Activated CD4-positive, alpha-beta memory T cell treated with anti-CD3 and anti-CD28 coated beads, Interleukin-2, amount 10 ng/mL, durations not matched to agents 7 days and 5 days (primary cell): ENCODE results near the gene DUS1L. TPM values are rescaled to one million over a fixed set of nuclear protein-coding genes. Genes with fewer than 3 reads are reported as not detected.

Experiments used
- CTCF ChIA-PET: fragments of 350-600 bp; sonication (Branson Sonifier 250); formaldehyde crosslinking; loops from one replicate; lab custom pipeline; 2021; ENCODE audit warnings: antibody characterized with exemption, inconsistent platforms; lab: Charles Lee
- POLR2A ChIA-PET: fragments of 350-600 bp; sonication (Branson Sonifier 250); formaldehyde crosslinking; loops from one replicate; lab custom pipeline; 2021; ENCODE audit warnings: antibody characterized with exemption; lab: Charles Lee
- DNase-seq: peaks from one replicate; pipeline ENCODE4 v3.0.0-alpha.2; 2020
- H3K27ac Mint-ChIP-seq: one replicate; pipeline ENCODE4 v1.8.0; 2021; ENCODE audit warnings: mild to moderate bottlenecking, mixed read lengths
- H3K27me3 Mint-ChIP-seq: one replicate; pipeline ENCODE4 v1.8.0; 2021; ENCODE audit warnings: mixed read lengths
- H3K36me3 Mint-ChIP-seq: one replicate; pipeline ENCODE4 v1.8.0; 2021; ENCODE audit warnings: low read depth, mixed read lengths
- H3K4me1 Mint-ChIP-seq: one replicate; pipeline ENCODE4 v1.8.0; 2021; ENCODE audit warnings: mixed read lengths
- H3K4me3 Mint-ChIP-seq: one replicate; pipeline ENCODE4 v1.8.0; 2021; ENCODE audit warnings: mild to moderate bottlenecking, mixed read lengths
- H3K9me3 Mint-ChIP-seq: one replicate; pipeline ENCODE4 v1.8.0; 2021; ENCODE audit warnings: mixed read lengths
- total RNA-seq, 2 experiments: library from RNA; stranded (reverse); gene quantifications; one replicate each; pipeline ENCODE4 v1.2.3, GENCODE V29; 2021

Gene DUS1L
- total RNA-seq, 2 experiments from 2014 or later = 98.8 to 99.3 TPM

GRCh38 chr17:82023447-82024241 lies 42.0 kb downstream of the DUS1L start:
- Mint-ChIP-seq H3K4me1 (peaks cover 39% of the 10 kb centered on the region), H3K27me3 (no peaks in the 10 kb centered on the region), H3K36me3 (peaks cover 14% of the 10 kb centered on the region), H3K9me3 (no peaks in the 10 kb centered on the region), H3K27ac (peak overlapping the region; percentile 35), H3K4me3 (peak overlapping the region; percentile 82)
- ChIA-PET POLR2A (interaction anchor here (0.7 to 5.1 kb wide), 14 partner anchors 13 to 496 kb away, joined by 3 to 41 read pairs (median 4); partner anchors contain the start of genes ARHGDIA, DCXR, FASN and FOXK2), CTCF (interaction anchor here (0.8 to 4.3 kb wide), 6 partner anchors 14 to 153 kb away, joined by 3 to 73 read pairs (median 6); partner anchors contain the start of genes ASPSCR1, DCXR, FASN and NOTUM)
- DNase-seq = no peak

- H3K27me3 Mint-ChIP-seq = no peaks in the 10 kb centered on the region
- H3K27ac Mint-ChIP-seq = peak within 1 kb of the TSS; percentile 60
- DNase-seq = peak; percentile 100
- peaks cover 17% of the 10 kb centered on the region for H3K36me3 Mint-ChIP-seq
- POLR2A ChIA-PET = interaction anchor here (0.6 to 5.1 kb wide), 17 partner anchors 8 to 496 kb away, joined by 3 to 41 read pairs (median 4); partner anchors contain the start of genes ARHGDIA, DCXR, FASN and FOXK2
- H3K4me3 Mint-ChIP-seq = peak within 1 kb of the TSS; percentile 82
- CTCF ChIA-PET = interaction anchor here (0.8 to 4.3 kb wide), 7 partner anchors 15 to 183 kb away, joined by 3 to 73 read pairs (median 5); partner anchors contain the start of genes ASPSCR1, DCXR, FASN and NOTUM
- no peaks in the 10 kb centered on the region for H3K9me3 Mint-ChIP-seq
- H3K4me1 Mint-ChIP-seq = peaks cover 42% of the 10 kb centered on the region
These were observed 42.6 kb downstream of the DUS1L start, which contains the start of gene LRRC45 for GRCh38 chr17:82022981-82023446. Gene LRRC45 (plus strand): TSS chr17:82023305. CDS start chr17:82023644, 339 bp downstream.

- H3K4me3 Mint-ChIP-seq = peak within 1 kb of the TSS; percentile 82
- no peaks in the 10 kb centered on the region for H3K9me3 Mint-ChIP-seq
- peak within 1 kb of the TSS; percentile 60 for H3K27ac Mint-ChIP-seq
- CTCF ChIA-PET = interaction anchor here (0.8 to 4.3 kb wide), 7 partner anchors 15 to 184 kb away, joined by 3 to 73 read pairs (median 5); partner anchors contain the start of genes ASPSCR1, DCXR, FASN and NOTUM
- H3K4me1 Mint-ChIP-seq = peaks cover 39% of the 10 kb centered on the region
- no peaks in the 10 kb centered on the region for H3K27me3 Mint-ChIP-seq
- no peak for DNase-seq
- H3K36me3 Mint-ChIP-seq = peaks cover 14% of the 10 kb centered on the region
- POLR2A ChIA-PET = interaction anchor here (0.6 to 5.1 kb wide), 14 partner anchors 9 to 319 kb away, joined by 3 to 41 read pairs (median 4); partner anchors contain the start of genes ARHGDIA, DCXR, FASN and MRPL12
These were observed 43.2 kb downstream of the DUS1L start, which contains the start of gene CENPX for GRCh38 chr17:82022310-82022980. Gene CENPX (minus strand): TSS chr17:82022878. CDS start chr17:82022861, 17 bp downstream.

- Mint-ChIP-seq H3K27me3 (no peaks in the 10 kb centered on the region), H3K36me3 (peaks cover 12% of the 10 kb centered on the region), H3K27ac (peak overlapping the region; percentile 60), H3K4me1 (peaks cover 33% of the 10 kb centered on the region), H3K9me3 (no peaks in the 10 kb centered on the region), H3K4me3 (peak overlapping the region; percentile 81)
- POLR2A ChIA-PET = interaction anchor here (1.6 to 5.1 kb wide), 7 partner anchors 9 to 319 kb away, joined by 4 to 41 read pairs (median 15); partner anchors contain the start of genes ARHGDIA, DCXR, FASN and MRPL12
- CTCF ChIA-PET = interaction anchor here (1.1 to 4.3 kb wide), 5 partner anchors 14 to 184 kb away, joined by 3 to 73 read pairs (median 5); partner anchors contain the start of genes DCXR and NOTUM
- DNase-seq = no peak
These were observed 43.7 kb downstream of the DUS1L start for GRCh38 chr17:82021900-82022309.

GRCh38 chr17:82021107-82021899 lies 44.3 kb downstream of the DUS1L start:
- ChIA-PET POLR2A (interaction anchor here (0.6 to 5.1 kb wide), 7 partner anchors 10 to 319 kb away, joined by 3 to 41 read pairs (median 15); partner anchors contain the start of genes DCXR, FASN, MRPL12 and NOTUM), CTCF (interaction anchor here (0.8 to 4.3 kb wide), 9 partner anchors 9 to 131 kb away, joined by 3 to 73 read pairs (median 4); partner anchors contain the start of genes DCXR and NOTUM)
- peak; percentile 69 for DNase-seq
- peaks cover 12% of the 10 kb centered on the region for H3K36me3 Mint-ChIP-seq
- H3K4me1 Mint-ChIP-seq = peaks cover 33% of the 10 kb centered on the region
- H3K27ac Mint-ChIP-seq = peak overlapping the region; percentile 60
- H3K9me3 Mint-ChIP-seq = no peaks in the 10 kb centered on the region
- H3K27me3 Mint-ChIP-seq = no peaks in the 10 kb centered on the region
- peak overlapping the region; percentile 81 for H3K4me3 Mint-ChIP-seq

GRCh38 chr17:82020572-82021106 lies 45.0 kb downstream of the DUS1L start:
- ChIA-PET POLR2A (interaction anchor here (0.6 to 5.1 kb wide), 6 partner anchors 9 to 318 kb away, joined by 3 to 41 read pairs (median 10); partner anchors contain the start of genes DCXR, MRPL12, NOTUM and RAC3), CTCF (interaction anchor here (0.7 to 4.3 kb wide), 14 partner anchors 9 to 385 kb away, joined by 3 to 73 read pairs (median 4); partner anchors contain the start of genes ASPSCR1, DCXR, MAFG and NOTUM)
- DNase-seq = no peak
- Mint-ChIP-seq H3K4me1 (peaks cover 28% of the 10 kb centered on the region), H3K36me3 (peaks cover 7% of the 10 kb centered on the region), H3K9me3 (no peaks in the 10 kb centered on the region), H3K27me3 (no peaks in the 10 kb centered on the region), H3K27ac (no peak overlapping the region), H3K4me3 (no peak overlapping the region)

GRCh38 chr17:82019690-82020571 lies 45.7 kb downstream of the DUS1L start:
- ChIA-PET POLR2A (interaction anchor here (1.2 to 5.1 kb wide), 4 partner anchors 10 to 317 kb away, joined by 4 to 41 read pairs (median 18); partner anchors contain the start of genes DCXR, MRPL12 and NOTUM), CTCF (interaction anchor here (0.5 to 4.3 kb wide), 20 partner anchors 10 to 384 kb away, joined by 3 to 73 read pairs (median 4); partner anchors contain the start of genes ARL16, ASPSCR1, DCXR and HGS)
- Mint-ChIP-seq H3K27me3 (no peaks in the 10 kb centered on the region), H3K9me3 (no peaks in the 10 kb centered on the region), H3K36me3 (peaks cover 7% of the 10 kb centered on the region), H3K4me3 (no peak overlapping the region), H3K27ac (no peak overlapping the region), H3K4me1 (peaks cover 28% of the 10 kb centered on the region)
- peak; percentile 73 for DNase-seq

- no peak for DNase-seq
- POLR2A ChIA-PET = interaction anchor here (1.2 to 5.1 kb wide), 2 partner anchors 11 to 17 kb away, joined by 4 to 41 read pairs; partner anchors contain the start of gene DCXR
These were observed 46.5 kb downstream of the DUS1L start for GRCh38 chr17:82018989-82019689.

GRCh38 chr17:82018152-82018988 lies 47.2 kb downstream of the DUS1L start:
- DNase-seq = no peak
- CTCF ChIA-PET = interaction anchor here (1.0 to 3.0 kb wide), 4 partner anchors 12 to 40 kb away, joined by 3 to 16 read pairs (median 8); partner anchors contain the start of genes ASPSCR1 and DCXR
- POLR2A ChIA-PET = no interaction called here
- Mint-ChIP-seq H3K9me3 (no peaks in the 10 kb centered on the region), H3K27ac (no peak overlapping the region), H3K4me1 (peaks cover 19% of the 10 kb centered on the region), H3K36me3 (peaks cover 7% of the 10 kb centered on the region), H3K4me3 (no peak overlapping the region), H3K27me3 (no peaks in the 10 kb centered on the region)

More at GRCh38 chr17:82018989-82019689, 46.5 kb downstream of the DUS1L start:
- H3K36me3 Mint-ChIP-seq = peaks cover 7% of the 10 kb centered on the region
- H3K9me3 Mint-ChIP-seq = no peaks in the 10 kb centered on the region
- CTCF ChIA-PET = interaction anchor here (0.5 to 4.3 kb wide), 19 partner anchors 10 to 384 kb away, joined by 3 to 73 read pairs (median 3); partner anchors contain the start of genes ARL16, ASPSCR1, DCXR and HGS
- no peak overlapping the region for H3K4me3 Mint-ChIP-seq
- H3K4me1 Mint-ChIP-seq = peaks cover 24% of the 10 kb centered on the region
- no peaks in the 10 kb centered on the region for H3K27me3 Mint-ChIP-seq
- no peak overlapping the region for H3K27ac Mint-ChIP-seq
